SW 1271 (cell line): Measurements from ENCODE around the gene CXorf65.

Experiments
- DNase-seq, 2 experiments: peaks; one replicate each; lab custom pipeline; 2025; lab: John Stamatoyannopoulos, UW

The CXorf65 gene

GRCh38 chrX:71067089-71067488 lies 39.5 kb downstream of the CXorf65 start:
- DNase-seq: no peak

GRCh38 chrX:71060127-71060526 lies 46.4 kb downstream of the CXorf65 start:
- no peak for DNase-seq

GRCh38 chrX:71057848-71058530 lies 48.6 kb downstream of the CXorf65 start:
- no peak for DNase-seq

- no peak for DNase-seq
Observed at GRCh38 chrX:71056867-71057266, 49.7 kb downstream of the CXorf65 start.
